Activated CD4-positive, alpha-beta T cell treated with anti-CD3 and anti-CD28 coated beads for 1 hour (primary cell): ENCODE results near the gene KRTAP5-1.

Source experiments
- DNase-seq: peaks from one replicate; pipeline ENCODE4 v3.0.0-alpha.2; 2020

The KRTAP5-1 gene

GRCh38 chr11:1559111-1559951, 25.8 kb downstream of the KRTAP5-1 start:
- DNase-seq: no peak

GRCh38 chr11:1558775-1559110, 26.3 kb downstream of the KRTAP5-1 start:
- no peak for DNase-seq

GRCh38 chr11:1557904-1558774, 26.9 kb downstream of the KRTAP5-1 start:
- no peak for DNase-seq

GRCh38 chr11:1557051-1557884, 27.8 kb downstream of the KRTAP5-1 start:
- no peak for DNase-seq

- no peak for DNase-seq
These were observed 28.7 kb downstream of the KRTAP5-1 start for GRCh38 chr11:1556278-1556902.

GRCh38 chr11:1555713-1556153, 29.4 kb downstream of the KRTAP5-1 start:
- DNase-seq: no peak

GRCh38 chr11:1554981-1555712, 29.9 kb downstream of the KRTAP5-1 start:
- no peak for DNase-seq

GRCh38 chr11:1553808-1554594, 31.1 kb downstream of the KRTAP5-1 start:
- no peak for DNase-seq

- DNase-seq: no peak
These were observed 35.4 kb downstream of the KRTAP5-1 start for GRCh38 chr11:1549338-1550330.

- no peak for DNase-seq
These were observed 36.6 kb downstream of the KRTAP5-1 start for GRCh38 chr11:1548221-1549070.

GRCh38 chr11:1547467-1548098, 37.5 kb downstream of the KRTAP5-1 start:
- no peak for DNase-seq

- no peak for DNase-seq
These were observed 38.3 kb downstream of the KRTAP5-1 start for GRCh38 chr11:1546536-1547466.

GRCh38 chr11:1546077-1546535, 39.0 kb downstream of the KRTAP5-1 start:
- no peak for DNase-seq

GRCh38 chr11:1545432-1545831, 39.7 kb downstream of the KRTAP5-1 start:
- DNase-seq: no peak

- no peak for DNase-seq
These were observed 40.5 kb downstream of the KRTAP5-1 start for GRCh38 chr11:1544536-1544935.

- DNase-seq: no peak
These were observed 41.3 kb downstream of the KRTAP5-1 start for GRCh38 chr11:1543606-1544263.
